NCI-H460 (cell line): ENCODE results near the gene KIF6. TPM values are rescaled to one million over a fixed set of nuclear protein-coding genes. Genes with fewer than 3 reads are reported as not detected.

Source experiments
- DNase-seq: peaks from one replicate; pipeline ENCODE4 v3.0.0-alpha.2; 2016; ENCODE audit warnings: low read depth; ENCODE audit errors: extremely low read depth
- total RNA-seq: library from RNA; depleted of rRNA; stranded (reverse); fragments of >200 nt; shearing (Covaris generic); gene quantifications from 2 replicates; pipeline ENCODE4 v1.2.3, GENCODE V29; 2014

The KIF6 gene
- total RNA-seq, 1 experiment from 2014 or later, result not detected

DNA sequence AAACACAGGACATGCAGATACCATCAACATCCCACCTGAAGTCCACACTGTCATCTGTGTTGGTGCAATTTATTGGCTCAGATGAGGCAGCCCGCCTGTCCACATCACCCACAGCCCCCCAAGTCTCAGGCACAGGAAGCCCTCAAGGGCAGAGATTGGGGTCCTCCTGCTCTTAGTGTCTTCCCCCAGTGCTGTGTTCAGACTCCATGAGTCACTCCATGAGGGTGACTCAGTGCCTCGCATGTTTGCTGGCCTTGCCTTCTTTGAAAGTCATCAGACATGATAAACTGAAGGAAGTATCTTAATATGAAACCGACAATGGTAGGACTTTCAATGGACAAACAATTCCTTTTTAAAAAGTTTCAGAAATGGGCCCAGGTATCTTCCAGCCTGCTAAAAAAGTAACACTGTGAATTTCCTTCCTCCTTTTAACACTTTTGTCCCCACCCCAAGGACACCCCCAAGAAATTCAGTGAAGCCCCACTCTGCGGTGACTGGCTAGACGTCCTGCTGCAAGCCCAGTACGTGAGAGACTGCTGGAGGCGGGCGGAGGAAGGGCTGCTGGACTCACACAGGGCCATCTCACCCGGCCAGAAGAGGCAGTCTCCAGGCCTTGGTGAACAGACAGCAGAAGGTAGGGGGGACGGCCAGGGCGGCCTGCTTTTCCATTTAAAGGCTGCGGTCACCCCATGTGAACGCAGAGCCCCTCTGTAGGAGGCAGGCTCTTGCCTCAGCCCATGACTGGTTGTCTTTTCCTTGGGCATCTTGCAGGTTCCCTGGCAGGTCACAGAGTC is 359.7 kb downstream of the KIF6 start:
- no peak for DNase-seq

DNA sequence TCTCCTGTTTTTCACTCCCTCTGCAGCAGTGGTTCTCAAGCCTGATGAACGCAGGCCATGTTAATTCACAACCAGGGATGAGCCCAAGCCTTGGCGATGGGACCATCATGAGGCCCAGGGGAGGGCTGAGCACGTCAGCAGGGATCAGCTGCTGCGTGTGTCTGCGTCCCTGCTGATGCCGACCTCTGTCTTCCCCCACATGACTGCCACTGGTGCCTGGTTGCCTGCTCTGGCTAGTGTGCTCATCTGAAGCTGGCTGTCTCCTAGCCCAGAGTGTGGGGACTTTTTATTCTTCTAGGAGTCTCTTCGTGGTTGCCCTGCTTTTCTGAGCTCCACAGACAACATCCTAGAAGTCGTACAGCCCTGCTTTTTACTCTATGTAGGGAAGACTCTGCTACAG is 361.9 kb downstream of the KIF6 start:
- no peak for DNase-seq

DNA sequence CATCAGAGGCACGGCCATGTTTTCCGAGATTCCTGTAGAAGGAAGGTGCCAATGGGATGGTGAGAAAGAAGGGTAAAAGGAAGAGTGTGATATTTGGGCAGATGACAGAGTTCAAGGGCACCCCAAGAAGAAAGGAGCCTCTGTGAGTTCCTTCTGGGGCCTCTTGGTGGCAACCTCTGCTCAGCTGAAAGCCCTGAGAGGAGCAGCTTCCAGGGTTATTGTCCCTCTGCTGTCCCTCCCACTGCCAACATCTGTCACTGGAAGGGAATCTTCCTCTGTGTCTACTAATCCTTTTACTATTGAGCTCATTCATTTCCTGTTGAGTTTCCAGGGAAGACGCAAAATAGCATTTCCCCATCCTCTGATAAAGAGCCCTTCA is 362.7 kb downstream of the KIF6 start:
- DNase-seq, result no peak

DNA sequence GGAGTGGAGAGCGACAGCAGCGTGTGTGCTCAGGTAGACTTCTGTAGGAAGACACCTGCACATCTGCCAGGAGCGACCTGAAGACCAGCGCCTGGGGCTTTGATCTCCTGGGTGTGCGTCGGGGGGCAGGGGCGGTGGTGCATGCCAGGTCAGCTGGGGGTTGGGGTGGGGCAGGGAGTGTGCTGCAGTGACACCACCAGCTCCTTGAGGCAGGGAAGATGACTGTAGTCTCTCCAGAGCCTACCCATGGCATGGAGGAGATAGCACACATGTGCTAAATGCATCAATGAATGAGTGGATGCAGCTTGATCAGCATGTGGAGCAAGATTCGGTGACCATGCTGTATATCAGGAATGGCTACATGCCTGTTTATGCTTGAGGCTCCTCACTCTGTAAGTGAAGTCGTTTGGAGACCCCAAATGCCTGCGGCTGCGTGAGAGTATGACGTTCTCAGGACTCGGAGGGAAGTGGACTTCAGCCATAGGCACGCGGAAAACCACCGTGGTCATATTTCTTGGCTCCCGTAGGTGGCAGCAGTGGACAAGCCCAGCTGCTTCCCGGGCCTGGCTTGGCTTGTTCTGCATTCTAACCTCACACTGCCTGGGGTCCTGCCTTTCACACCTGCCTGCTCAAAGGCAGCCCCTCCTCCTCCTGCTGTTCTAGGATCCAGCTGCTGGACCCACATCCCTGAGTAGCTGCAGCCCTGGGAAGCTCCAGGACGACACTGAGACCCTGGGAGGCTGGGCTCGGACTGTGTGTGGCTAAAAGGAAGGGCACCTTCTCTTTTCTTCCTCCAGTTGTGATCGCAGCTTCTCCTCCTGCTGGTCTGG is 363.3 kb downstream of the KIF6 start:
- peak; percentile 39 for DNase-seq

DNA sequence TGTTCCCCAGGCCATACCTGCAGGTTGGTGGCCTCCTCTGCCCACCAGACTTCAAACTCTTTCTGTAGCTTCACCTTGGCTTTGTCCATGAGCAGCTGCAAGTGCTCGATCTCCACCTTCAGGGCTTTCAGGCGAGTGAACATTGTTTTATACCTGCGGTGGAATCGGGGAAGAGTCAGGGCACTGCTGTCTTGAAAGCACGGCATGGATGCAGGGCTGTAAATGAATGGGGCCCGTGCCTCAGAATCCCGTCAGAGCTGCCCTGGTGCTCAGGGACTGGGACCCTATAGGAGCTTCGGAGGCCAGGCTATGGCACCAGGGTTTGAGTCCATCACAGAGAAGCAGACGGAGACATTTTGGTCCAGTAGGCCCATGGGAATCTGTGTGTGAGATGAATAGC is 364.8 kb downstream of the KIF6 start:
- no peak for DNase-seq

DNA sequence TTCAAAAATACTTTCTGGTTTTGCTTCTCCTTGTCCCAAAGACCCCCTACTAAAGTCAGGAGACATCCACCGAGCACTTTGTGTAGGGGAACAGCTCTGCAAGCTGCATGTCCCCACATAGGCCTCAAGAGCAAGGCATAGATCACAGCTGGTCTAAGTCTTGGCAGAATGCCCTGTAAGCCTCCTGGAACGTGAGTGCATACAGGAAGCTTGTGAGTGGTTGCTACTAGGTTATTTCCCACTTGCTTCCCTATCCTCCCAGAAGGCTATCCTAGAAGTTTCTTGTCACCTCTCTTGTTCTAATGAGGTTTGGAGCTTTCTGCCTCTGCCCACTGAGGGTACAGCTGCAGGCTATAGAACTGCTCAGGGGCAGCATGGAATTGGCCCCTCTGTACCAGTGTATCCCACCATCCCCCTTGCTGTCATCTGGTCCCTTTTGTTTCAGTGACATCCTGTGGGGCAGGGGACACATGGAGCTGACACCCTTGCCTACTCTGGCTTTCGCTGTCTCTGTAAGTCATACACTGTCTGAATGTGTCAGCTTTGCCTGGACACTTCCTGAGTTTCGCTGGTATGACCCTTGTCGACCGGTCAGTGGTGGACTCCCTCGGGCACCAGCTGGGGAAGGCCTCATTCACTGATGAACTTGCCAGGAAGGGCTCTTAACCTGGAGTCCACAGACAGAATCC is 367.1 kb downstream of the KIF6 start:
- DNase-seq, result no peak

DNA sequence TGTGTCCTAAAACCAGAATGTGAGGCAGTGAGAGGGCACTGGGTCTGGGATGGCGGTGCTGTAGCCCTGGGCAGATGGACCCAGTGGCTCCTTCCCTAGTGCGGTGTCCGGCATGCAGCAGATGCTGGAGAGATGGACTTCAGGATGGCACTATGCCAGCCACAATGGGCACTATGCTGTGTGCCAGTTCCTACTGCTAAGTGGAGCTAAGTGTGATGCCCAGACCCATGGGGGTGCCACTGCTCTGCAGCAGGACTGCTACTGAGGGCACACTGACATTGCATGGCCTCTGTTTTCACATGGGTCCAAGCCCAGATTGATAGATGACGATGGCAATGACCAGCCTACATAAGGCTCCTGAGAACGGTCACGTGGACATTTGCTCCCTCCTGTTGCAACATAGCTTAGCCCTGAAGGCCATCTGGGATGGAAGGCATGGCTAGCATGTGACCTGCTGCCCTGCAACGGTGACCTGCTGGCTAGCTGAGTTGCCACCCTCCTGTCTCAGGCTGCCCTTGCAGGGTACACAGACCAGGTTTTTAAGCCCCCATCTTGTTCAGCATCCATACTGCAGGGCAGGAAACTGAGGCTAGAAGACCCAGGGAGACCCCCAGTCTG is 371.4 kb downstream of the KIF6 start:
- DNase-seq, result no peak

DNA sequence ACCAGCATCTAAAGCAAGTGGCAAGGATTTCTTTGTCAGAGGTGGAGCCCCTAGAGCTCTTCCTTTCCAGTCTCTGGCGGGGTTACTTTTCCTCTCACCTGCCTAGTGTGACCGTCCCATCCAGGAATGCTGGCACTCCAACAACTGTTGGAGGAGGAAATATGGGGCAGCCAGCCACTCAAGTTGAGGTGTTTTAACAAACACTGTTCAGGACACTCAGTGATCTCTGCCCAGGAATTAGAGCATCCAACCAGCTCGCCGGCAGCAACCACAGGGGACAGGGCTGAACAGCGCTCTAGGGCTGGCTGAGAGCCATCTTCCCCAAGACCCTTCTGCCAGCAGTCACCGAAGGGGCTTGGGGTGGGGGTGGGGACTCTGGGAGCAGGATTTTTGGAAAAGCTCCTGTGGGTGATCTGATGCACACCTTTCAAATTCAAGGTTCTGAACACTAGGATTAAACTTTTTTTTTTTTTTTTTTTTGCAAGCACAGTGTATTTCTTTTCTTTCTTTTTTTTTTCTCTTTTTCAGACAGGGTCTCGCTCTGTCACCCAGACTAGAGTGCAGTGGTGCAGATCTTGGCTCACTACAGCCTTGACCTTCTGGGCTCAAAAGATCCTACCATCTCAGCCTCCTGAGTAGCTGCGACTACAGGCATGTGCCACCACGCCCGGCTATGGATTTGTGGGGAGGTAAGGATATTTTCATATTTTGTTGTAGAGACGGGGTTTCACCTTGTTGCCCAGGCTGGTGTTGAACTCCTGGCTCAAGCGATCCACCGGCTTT is 374.3 kb downstream of the KIF6 start:
- DNase-seq, result no peak

DNA sequence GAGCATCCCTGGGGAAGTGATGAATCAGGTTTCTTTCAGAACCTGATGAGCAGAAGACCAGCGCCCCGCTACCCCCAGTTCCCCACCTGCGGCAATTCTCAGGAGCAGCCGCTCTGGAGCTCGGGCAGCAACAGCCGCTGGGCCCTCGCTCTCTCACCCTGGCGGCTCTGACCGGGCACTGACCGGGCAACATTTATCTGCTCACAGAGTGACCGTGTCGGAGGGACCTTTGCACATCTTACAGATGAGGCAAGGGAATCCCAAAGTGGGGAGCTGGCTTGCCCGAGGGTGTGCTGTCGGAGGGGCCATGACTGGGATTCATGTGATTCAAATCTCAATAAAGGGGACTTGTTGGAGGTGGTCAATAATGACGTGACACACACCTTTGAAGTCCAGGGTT is 376.5 kb downstream of the KIF6 start:
- DNase-seq, result no peak

DNA sequence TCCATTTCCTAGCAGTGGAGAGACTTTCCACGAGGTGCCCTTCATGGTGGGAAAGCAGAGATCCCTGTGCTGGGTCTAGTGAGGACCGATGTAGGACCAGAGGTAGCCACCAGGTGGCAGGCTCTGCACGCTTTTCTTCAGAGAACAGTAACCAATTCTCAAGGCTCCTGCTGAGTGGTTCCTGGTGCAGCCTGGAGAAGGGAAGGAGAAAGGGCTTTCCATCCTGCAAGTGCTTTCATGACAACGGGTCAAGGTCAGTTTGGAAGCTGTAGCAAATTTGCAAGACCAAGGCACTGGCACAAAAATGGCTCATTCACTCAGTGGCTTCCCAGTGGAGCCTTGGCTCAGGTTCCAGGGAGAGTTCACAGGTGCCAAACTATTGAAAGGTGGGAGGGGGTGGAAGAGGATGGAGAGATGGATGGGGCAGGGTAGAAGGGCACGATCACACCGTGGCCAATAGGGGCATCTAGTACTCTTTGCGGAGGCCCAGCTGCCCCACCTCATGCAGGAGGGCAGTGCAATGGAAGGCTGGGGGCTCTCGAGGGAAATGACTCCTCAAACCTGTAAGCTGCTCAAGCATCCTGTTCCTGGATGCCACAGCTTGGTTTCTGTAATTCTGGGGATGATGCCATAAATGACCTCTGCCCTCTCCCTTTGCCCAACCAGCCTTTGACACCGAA is 377.2 kb downstream of the KIF6 start:
- DNase-seq, result peak; percentile 33

DNA sequence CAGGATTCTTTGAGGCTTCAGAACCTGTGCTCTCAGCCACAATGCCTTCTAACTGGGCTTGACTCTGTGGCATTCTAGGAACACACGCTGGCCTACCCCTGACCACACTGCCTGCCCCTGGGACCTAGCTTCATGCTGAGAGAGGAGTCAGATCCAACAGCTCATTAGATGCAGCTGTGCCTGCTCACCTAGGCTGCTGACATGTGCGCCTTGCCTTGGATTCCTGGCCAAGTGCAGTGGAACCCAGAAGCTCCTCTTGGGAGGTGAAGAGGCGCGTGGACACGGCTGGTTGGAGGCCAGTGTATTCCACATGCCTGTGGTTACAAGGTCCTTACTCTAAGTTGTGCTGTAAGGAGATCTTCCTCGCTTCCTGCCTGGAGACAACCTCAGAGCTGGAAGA is 378.0 kb downstream of the KIF6 start:
- DNase-seq, result no peak

DNA sequence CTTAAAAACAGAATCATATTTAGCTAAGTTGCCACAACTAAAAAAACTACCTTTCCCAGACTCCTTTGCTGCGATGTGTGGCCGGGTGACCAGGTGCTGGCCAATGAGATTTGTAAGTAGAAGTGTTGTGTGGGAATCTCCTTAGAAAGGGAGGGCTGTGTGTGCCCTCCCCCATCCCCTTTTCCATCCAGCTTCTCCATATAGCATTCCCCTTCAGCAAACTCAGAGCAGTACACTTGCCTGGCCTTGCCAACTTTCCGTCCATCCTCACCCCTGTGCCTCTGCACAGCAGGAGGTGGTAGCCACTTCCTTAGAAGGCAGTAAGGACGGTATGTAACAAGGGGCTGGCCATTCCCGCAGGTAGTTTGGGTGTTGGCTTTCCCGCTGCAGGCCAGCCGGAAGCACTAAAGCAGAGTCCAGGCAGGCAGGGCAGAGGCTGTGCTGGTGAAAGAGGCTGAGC is 380.4 kb downstream of the KIF6 start:
- no peak for DNase-seq

DNA sequence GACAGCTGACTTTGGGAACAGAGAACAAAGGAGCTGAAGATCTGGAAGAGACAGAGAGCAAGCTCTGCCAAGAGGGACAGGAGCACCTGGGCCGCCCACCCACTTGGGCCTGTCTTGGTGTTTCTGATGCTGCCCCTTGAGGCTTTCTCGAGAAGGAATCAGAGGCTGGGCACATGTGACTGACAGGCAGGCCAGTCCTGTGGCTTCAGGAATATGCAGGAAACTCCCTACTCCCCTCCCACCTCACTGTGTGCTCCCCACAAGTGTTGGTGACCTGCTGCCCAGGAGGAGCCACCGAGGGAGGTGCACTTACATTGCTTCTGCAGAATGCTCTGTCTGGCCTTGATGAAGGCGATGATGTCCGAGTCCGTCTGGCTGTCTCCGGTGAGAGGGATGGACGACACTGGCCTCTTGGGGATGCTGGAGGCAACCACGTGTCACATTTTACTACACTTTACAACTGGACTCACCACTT is 381.8 kb downstream of the KIF6 start:
- no peak for DNase-seq

DNA sequence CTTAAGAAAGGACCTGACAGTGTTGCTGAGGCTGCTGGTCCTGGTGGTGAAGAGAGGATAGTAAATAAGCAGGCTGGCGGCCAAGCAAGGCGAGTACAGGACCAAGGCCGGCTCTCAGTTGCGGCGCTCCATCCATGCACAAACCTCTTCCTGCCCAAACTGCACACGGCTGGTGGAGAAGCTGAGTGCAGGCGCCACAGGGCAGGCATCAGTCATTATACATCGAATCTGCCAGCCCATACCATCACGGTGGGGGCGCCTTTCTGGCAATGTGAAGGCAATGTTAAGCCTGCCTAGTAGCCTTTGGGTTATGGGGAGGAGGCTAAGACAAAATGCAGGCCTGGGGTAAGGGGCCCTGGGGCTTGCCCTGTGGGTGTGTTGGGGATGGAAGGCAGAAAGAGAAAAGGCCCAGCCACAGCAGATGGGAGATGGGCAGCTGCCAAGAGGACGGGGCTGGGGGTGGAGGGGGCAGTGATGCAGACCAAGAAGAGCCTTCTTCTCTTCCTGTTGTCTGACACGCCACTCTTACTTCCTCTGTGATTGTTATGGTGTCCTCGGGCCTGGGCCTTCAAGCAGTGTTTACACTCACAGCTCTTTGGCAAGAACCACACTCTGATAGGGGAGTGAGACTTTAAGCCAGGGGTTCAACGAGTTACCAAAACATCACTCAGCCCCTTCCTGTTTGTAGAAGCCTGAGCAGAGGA is 382.4 kb downstream of the KIF6 start:
- no peak for DNase-seq

DNA sequence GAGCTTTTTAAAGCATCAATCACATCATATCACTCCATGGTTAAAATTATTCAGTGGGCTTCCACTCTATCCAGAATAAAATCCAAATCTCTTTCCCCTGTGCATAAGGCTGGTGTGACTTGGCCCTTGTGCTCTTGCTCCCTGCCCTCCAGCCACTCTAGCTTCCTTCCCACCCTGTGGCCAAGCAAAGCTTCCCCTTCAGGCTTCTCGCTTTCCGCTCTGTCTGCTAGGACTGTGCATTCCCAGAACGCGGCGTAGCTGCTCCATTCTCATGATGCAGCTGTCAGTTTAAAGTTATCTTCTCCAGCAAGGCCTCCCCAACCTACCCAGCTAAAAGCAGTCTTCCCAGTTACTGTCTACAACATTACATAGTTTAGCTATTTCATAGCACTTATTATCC is 383.3 kb downstream of the KIF6 start:
- DNase-seq, result no peak

DNA sequence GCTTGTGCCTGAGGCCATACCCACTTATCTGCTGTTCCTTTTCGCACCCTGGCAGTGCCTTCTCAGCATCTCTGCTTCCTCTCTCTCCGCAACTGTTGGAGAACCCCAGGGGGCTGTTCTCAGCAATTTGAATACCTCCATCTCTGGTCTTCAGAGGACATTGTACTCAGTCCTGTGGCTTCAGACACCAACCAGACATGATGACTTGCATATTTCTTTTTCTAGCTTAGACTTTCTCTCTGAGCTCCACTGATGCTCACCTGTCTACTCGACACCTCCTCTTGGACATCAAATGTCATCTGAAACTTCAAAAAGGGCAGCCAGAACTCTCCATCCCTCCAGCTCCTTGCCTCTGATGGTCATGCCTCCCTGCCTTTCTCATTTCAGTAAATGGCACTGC is 383.9 kb downstream of the KIF6 start:
- no peak for DNase-seq

DNA sequence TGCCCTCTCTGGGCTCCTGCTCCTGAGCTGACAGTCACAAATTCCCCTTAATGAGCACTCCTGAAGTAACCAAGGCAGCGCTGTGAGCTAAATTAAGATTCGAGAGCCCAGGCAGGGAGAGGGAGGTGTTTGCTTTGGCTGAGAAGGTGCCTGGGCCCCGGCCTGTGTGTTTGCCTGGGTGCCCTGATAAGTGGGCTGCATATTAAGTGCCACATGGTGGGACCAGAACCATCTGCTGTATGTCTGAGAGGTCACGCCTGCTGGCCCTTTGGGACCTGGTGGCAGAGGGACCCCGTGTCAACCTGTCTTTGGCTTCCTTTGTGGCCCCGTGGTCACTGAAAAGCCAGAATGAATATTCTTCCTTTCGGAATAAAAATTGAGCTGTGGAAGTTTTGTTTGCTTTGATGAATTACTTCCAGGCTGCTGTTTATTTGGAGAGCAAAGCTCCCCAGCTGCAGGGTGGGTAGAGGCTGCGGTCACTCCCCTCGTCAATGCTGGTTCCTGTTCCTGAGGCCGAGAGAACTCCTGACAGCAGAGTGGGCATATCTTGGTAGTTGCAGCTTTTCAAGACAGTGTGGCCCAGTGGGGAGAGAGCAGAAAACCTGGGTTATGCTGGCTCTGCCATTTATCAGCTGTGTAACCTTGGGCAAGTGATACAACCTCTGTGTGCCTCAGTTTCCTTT is 385.2 kb downstream of the KIF6 start:
- DNase-seq, result no peak
